HEK293 (cell line): ENCODE data around the gene CRNKL1.

Source experiments
- CTCF ChIA-PET: fragments of 350-600 bp; formaldehyde crosslinking; extraction: SDS; loops from one replicate; lab custom pipeline; 2021; ENCODE audit warnings: antibody characterized with exemption; lab: Yijun Ruan, JAX
- POLR2A ChIA-PET: fragments of 300-600 bp; formaldehyde crosslinking; extraction: SDS; loops from one replicate; lab custom pipeline; 2020; ENCODE audit warnings: antibody characterized with exemption, inconsistent platforms; lab: Yijun Ruan, JAX
- H3K27ac ChIP-seq: fragments of 200-500 bp; sonication (Bioruptor generic); 2 replicates; pipeline ENCODE4 v1.5.1; 2014; ENCODE audit warnings: low read depth, low read length, control low read depth, inconsistent platforms; ENCODE audit errors: extremely low read depth
- H3K36me3 ChIP-seq, 2 experiments: fragments of 200-500 bp in 1 of 2; sonication (Bioruptor generic) in 1 of 2; 1 replicate in 1 of 2; 2 replicates in 1 of 2; pipeline ENCODE4 v1.5.1; 2014 to 2017; ENCODE audit warnings: inconsistent platforms in 2 of 2, low read length in 2 of 2; ENCODE audit not compliant: control insufficient read depth in 2 of 2, insufficient read depth in 1 of 2
- H3K4me1 ChIP-seq: fragments of 200-500 bp; sonication (Bioruptor generic); 2 replicates; pipeline ENCODE4 v1.5.1; 2014; ENCODE audit warnings: mild to moderate bottlenecking, low read length, inconsistent platforms; ENCODE audit not compliant: control insufficient read depth, insufficient read depth
- H3K4me3 ChIP-seq: 2 replicates; pipeline ENCODE4 v1.5.1; 2011; ENCODE audit warnings: low read depth, mild to moderate bottlenecking, control low read depth, low read length, moderate library complexity
- H3K9me3 ChIP-seq: fragments of 200-500 bp; sonication (Bioruptor generic); 2 replicates; pipeline ENCODE4 v1.5.1; 2014; ENCODE audit warnings: low read depth, low read length, inconsistent platforms; ENCODE audit not compliant: control insufficient read depth, insufficient read depth
- HOXA7 ChIP-seq: sonication (generic); formaldehyde crosslinking; IDR thresholded peaks from 2 replicates; pipeline ENCODE4 v1.8.1; 2022; ENCODE audit warnings: missing genetic modification reagents, borderline replicate concordance
- HOXD13 ChIP-seq: sonication (generic); formaldehyde crosslinking; IDR thresholded peaks from 2 replicates; pipeline ENCODE4 v1.8.0; 2022; ENCODE audit warnings: missing genetic modification reagents, borderline replicate concordance
- IKZF3 ChIP-seq: fragments of 450-650 bp; IDR thresholded peaks from 2 replicates; pipeline ENCODE4 v1.5.0; 2018; ENCODE audit warnings: missing biosample characterization, mild to moderate bottlenecking, missing genetic modification characterization, moderate library complexity
- KLF9 ChIP-seq: fragments of 450-650 bp; formaldehyde crosslinking; IDR thresholded peaks from 2 replicates; pipeline ENCODE4 v1.5.1; 2016; ENCODE audit warnings: missing biosample characterization, missing genetic modification characterization, low read depth
- OVOL3 ChIP-seq: fragments of 450-650 bp; formaldehyde crosslinking; IDR thresholded peaks from 2 replicates; pipeline ENCODE4 v1.5.1; 2016; ENCODE audit warnings: missing biosample characterization, missing genetic modification characterization
- WT1 ChIP-seq: fragments of 450-650 bp; formaldehyde crosslinking; IDR thresholded peaks from 2 replicates; pipeline ENCODE4 v1.5.1; 2016; ENCODE audit warnings: missing biosample characterization, missing genetic modification characterization
- ZBTB21 ChIP-seq: fragments of 450-650 bp; formaldehyde crosslinking; IDR thresholded peaks from 2 replicates; pipeline ENCODE4 v1.5.1; 2017; ENCODE audit warnings: missing biosample characterization, missing genetic modification characterization
- ZBTB48 ChIP-seq: fragments of 450-650 bp; formaldehyde crosslinking; IDR thresholded peaks from 2 replicates; pipeline ENCODE4 v1.5.1; 2016; ENCODE audit warnings: missing biosample characterization, missing genetic modification characterization
- ZEB2 ChIP-seq: fragments of 450-650 bp; formaldehyde crosslinking; IDR thresholded peaks from 2 replicates; pipeline ENCODE4 v1.5.1; 2016; ENCODE audit warnings: missing biosample characterization, missing genetic modification characterization
- ZFHX2 ChIP-seq: fragments of 450-650 bp; formaldehyde crosslinking; conservative IDR thresholded peaks from 2 replicates; pipeline ENCODE4 v1.5.1; 2016; ENCODE audit warnings: missing biosample characterization, missing genetic modification characterization
- ZFP41 ChIP-seq: fragments of 450-650 bp; formaldehyde crosslinking; IDR thresholded peaks from 2 replicates; pipeline ENCODE4 v1.5.1; 2016; ENCODE audit warnings: missing biosample characterization, missing genetic modification characterization, borderline replicate concordance
- ZNF10 ChIP-seq: fragments of 450-650 bp; formaldehyde crosslinking; IDR thresholded peaks from 2 replicates; pipeline ENCODE4 v1.5.1; 2017; ENCODE audit warnings: missing biosample characterization, missing genetic modification characterization
- ZNF133 ChIP-seq: fragments of 450-650 bp; formaldehyde crosslinking; IDR thresholded peaks from 2 replicates; pipeline ENCODE4 v1.5.1; 2016; ENCODE audit warnings: missing biosample characterization, missing genetic modification characterization
- ZNF146 ChIP-seq: fragments of 450-650 bp; formaldehyde crosslinking; IDR thresholded peaks from 2 replicates; pipeline ENCODE4 v1.5.1; 2016; ENCODE audit warnings: missing biosample characterization, missing genetic modification characterization
- ZNF16 ChIP-seq: fragments of 450-650 bp; formaldehyde crosslinking; IDR thresholded peaks from 2 replicates; pipeline ENCODE4 v1.5.1; 2016; ENCODE audit warnings: low read depth, missing biosample characterization, missing genetic modification characterization
- ZNF292 ChIP-seq: fragments of 450-650 bp; formaldehyde crosslinking; IDR thresholded peaks from 2 replicates; pipeline ENCODE4 v1.5.1; 2016; ENCODE audit warnings: low read depth, missing biosample characterization, missing genetic modification characterization, borderline replicate concordance
- ZNF514 ChIP-seq: fragments of 450-650 bp; formaldehyde crosslinking; IDR thresholded peaks from 2 replicates; pipeline ENCODE4 v1.5.1; 2016; ENCODE audit warnings: missing biosample characterization, missing genetic modification characterization
- ZNF558 ChIP-seq: fragments of 450-650 bp; formaldehyde crosslinking; IDR thresholded peaks from 2 replicates; pipeline ENCODE4 v1.5.1; 2016; ENCODE audit warnings: missing biosample characterization, missing genetic modification characterization
- ZNF610 ChIP-seq: fragments of 450-650 bp; formaldehyde crosslinking; IDR thresholded peaks from 2 replicates; pipeline ENCODE4 v1.5.1; 2016; ENCODE audit warnings: missing biosample characterization, missing genetic modification characterization, borderline replicate concordance
- ZNF626 ChIP-seq: fragments of 450-650 bp; sonication (Bioruptor Pico); formaldehyde crosslinking; IDR thresholded peaks from 2 replicates; pipeline ENCODE4 v1.5.1; 2018; ENCODE audit warnings: missing biosample characterization, missing genetic modification characterization, inconsistent platforms
- ZNF707 ChIP-seq: fragments of 450-650 bp; formaldehyde crosslinking; IDR thresholded peaks from 2 replicates; pipeline ENCODE4 v1.5.1; 2016; ENCODE audit warnings: missing biosample characterization, missing genetic modification characterization
- ZNF830 ChIP-seq: fragments of 450-650 bp; IDR thresholded peaks from 2 replicates; pipeline ENCODE4 v1.5.0; 2018; ENCODE audit warnings: missing biosample characterization, missing genetic modification characterization, low read depth, mild to moderate bottlenecking, moderate library complexity
- ZSCAN16 ChIP-seq: fragments of 450-650 bp; formaldehyde crosslinking; IDR thresholded peaks from 2 replicates; pipeline ENCODE4 v1.5.1; 2016; ENCODE audit warnings: missing biosample characterization, missing genetic modification characterization
- TF ChIP-seq, protein P1 (sequence below): fragments of 450-650 bp; formaldehyde crosslinking; IDR thresholded peaks from 2 replicates; pipeline ENCODE4 v1.5.1; 2016; ENCODE audit warnings: missing biosample characterization, missing genetic modification characterization
- TF ChIP-seq, protein P2 (sequence below): fragments of 450-650 bp; formaldehyde crosslinking; IDR thresholded peaks from 2 replicates; pipeline ENCODE4 v1.5.1; 2016; ENCODE audit warnings: missing biosample characterization, missing genetic modification characterization

Gene CRNKL1

DNA sequence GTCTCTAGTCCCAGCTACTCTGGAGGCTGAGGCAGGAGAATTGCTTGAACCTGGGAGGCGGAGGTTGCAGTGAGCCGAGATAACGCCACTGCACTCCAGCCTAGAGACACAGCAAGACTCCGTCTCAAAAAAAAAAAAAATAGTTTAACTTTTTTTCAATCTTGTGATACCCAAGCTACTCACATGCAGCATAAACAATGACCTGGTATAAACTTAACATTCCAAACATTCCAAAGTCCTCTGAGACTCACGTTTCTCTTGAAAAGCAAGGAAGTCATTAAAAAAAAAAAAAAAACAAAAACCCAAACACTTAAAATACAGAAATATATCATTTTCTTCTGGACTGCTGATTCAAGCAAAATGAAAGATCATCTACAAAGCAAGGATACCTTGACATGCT, 14.3 kb downstream of the CRNKL1 start (continued):
- TF ChIP-seq HOXD13 (no peak), ZNF133 (no peak), IKZF3 (no peak), ZEB2 (no peak), ZNF707 (tag by site-specific recombination) (no peak), OVOL3 (tag by site-specific recombination) (no peak), ZSCAN16 (tag by site-specific recombination) (no peak), ZNF558 (tag by site-specific recombination) (no peak), HOXA7 (CRISPR knock-in tag) (no peak), ZBTB48 (tag by site-specific recombination) (no peak)

DNA sequence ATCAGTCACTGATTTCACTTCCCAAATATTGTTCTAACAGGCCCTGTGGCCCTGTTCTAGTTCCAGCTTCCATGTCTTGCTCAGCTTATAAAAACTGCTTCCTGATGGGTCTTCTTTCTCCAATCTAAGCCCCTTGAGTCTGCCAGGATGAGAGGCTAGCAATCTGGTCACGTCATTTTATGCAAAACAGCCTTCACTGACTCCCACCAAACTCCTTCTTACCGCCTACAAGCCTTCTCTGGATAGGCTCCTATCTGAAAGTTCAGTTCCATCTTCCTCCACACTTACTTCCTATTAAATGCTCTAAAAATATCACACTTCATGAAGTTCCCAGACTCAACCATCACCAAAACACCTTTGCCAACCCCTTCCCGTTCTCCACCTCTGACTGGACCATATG, 15.5 kb downstream of the CRNKL1 start:
- Histone ChIP-seq H3K9me3 (no peaks in the 10 kb centered on the region), H3K4me3 (no peak overlapping the region), H3K4me1 (no peaks in the 10 kb centered on the region), H3K36me3 (peaks cover 51 to 100% of the 10 kb centered on the region in 2 experiments), H3K27ac (no peak overlapping the region)
- POLR2A ChIA-PET = no interaction called here
- CTCF ChIA-PET = interaction anchor here (1.1 kb wide), 1 partner anchor 248 kb away, joined by 3 read pairs; no protein-coding TSS in a partner anchor
- no peak for TF ChIP-seq ZNF292 (tag by site-specific recombination)
- TF ChIP-seq ZFHX2 (tag by site-specific recombination) = 0 out of 2 replicates have a peak, but pooled peaks have one; percentile 20

DNA sequence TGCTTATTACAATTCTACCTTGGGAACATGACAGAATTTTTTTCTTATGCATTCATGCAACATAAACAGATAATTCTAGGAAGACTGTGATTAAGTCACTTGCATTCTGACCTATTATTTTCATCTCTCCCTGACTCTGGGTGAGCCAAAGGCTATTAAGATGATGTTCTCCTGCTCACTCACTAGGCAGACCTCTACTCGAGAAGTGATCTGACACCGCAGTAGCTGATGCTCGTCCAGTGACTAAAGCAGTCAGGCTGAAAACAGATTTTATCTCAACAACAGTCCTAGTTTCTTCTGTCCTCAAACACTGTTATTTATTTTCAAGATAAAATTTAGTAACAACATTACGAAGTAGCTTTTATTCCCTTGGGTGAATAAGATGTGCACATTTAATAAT, 17.8 kb downstream of the CRNKL1 start:
- Histone ChIP-seq H3K27ac (no peak overlapping the region), H3K4me3 (no peak overlapping the region), H3K4me1 (no peaks in the 10 kb centered on the region), H3K9me3 (no peaks in the 10 kb centered on the region), H3K36me3 (peaks cover 46 to 95% of the 10 kb centered on the region in 2 experiments)
- TF ChIP-seq ZFHX2 (tag by site-specific recombination) (no peak), ZNF10 (no peak), ZBTB21 (tag by site-specific recombination) (no peak), ZNF830 (tag by site-specific recombination) (no peak), ZNF626 (tag by site-specific recombination) (no peak), KLF9 (tag by site-specific recombination) (no peak), ZNF16 (tag by site-specific recombination) (no peak), ZNF514 (tag by site-specific recombination) (no peak), ZNF610 (tag by site-specific recombination) (no peak), ZNF146 (tag by site-specific recombination) (no peak), ZFP41 (tag by site-specific recombination) (no peak), WT1 (tag by site-specific recombination) (no peak)
- TF ChIP-seq, protein P1, sequence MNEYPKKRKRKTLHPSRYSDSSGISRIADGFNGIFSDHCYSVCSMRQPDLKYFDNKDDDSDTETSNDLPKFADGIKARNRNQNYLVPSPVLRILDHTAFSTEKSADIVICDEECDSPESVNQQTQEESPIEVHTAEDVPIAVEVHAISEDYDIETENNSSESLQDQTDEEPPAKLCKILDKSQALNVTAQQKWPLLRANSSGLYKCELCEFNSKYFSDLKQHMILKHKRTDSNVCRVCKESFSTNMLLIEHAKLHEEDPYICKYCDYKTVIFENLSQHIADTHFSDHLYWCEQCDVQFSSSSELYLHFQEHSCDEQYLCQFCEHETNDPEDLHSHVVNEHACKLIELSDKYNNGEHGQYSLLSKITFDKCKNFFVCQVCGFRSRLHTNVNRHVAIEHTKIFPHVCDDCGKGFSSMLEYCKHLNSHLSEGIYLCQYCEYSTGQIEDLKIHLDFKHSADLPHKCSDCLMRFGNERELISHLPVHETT (tag by site-specific recombination) = no peak
- TF ChIP-seq, protein P2, sequence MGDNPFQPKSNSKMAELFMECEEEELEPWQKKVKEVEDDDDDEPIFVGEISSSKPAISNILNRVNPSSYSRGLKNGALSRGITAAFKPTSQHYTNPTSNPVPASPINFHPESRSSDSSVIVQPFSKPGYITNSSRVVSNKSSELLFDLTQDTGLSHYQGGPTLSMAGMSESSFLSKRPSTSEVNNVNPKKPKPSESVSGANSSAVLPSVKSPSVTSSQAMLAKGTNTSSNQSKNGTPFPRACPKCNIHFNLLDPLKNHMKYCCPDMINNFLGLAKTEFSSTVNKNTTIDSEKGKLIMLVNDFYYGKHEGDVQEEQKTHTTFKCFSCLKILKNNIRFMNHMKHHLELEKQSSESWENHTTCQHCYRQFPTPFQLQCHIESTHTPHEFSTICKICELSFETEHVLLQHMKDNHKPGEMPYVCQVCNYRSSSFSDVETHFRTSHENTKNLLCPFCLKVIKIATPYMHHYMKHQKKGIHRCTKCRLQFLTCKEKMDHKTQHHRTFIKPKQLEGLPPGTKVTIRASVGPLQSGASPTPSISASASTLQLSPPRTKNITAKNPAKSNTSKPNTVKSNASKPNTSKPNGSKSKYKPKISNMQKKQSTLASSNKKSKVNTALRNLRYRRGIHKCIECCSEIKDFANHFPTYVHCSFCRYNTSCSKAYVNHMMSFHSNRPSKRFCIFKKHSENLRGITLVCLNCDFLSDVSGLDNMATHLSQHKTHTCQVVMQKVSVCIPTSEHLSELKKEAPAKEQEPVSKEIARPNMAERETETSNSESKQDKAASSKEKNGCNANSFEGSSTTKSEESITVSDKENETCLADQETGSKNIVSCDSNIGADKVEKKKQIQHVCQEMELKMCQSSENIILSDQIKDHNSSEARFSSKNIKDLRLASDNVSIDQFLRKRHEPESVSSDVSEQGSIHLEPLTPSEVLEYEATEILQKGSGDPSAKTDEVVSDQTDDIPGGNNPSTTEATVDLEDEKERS (tag by site-specific recombination) = no peak
- POLR2A ChIA-PET = no interaction called here
- CTCF ChIA-PET = interaction anchor here (0.6 kb wide), 1 partner anchor 1732 kb away, joined by 3 read pairs; no protein-coding TSS in a partner anchor
